GM19467 (cell line): ENCODE measurements around the gene CLCF1.

ENCODE experiments used
- ATAC-seq: cut with Tn5 transposase; IDR thresholded peaks from one replicate; pipeline ENCODE4 v1.9.1; 2021; ENCODE audit warnings: mild to moderate bottlenecking, moderate library complexity; ENCODE audit not compliant: unreplicated experiment

CLCF1 gene

DNA sequence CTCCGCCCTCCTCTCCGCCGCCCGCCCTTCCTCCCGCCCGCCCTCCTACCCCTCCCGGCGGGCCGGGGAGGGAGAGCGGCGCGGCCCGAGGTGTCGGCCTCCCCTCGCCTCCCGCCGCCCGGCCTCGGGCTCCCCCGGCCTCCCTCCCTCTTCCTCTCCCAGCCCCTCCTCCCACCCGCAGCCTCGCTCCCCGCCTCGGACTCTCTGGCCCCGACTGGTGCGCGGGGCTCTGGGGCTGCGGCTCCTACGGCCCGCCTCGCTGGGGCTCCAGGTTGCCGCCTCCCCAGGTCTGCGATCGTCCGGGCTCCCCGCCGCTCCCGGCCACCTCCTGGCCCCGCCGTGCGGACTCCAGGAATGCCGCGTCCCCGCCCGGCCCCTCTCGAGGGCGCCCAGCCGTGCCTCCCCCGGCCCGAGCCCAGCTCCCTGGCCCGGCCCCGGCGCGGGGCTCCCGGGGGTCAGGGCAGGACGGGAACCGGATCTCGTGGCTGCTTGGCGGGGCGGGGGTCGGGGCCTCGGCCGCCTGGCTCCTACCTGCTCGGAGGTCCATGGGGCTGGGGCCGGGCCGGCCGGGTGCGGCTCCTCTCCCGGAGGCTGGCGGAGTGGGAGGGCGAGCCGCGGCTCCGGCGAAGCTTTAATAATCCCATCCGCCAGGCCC lies at the start of gene CLCF1:
TSS of gene CLCF1 (minus strand) at position 606 of the 655 bp plus-strand sequence. CDS start at position 547, 59 bp downstream.
- ATAC-seq = no peak

DNA sequence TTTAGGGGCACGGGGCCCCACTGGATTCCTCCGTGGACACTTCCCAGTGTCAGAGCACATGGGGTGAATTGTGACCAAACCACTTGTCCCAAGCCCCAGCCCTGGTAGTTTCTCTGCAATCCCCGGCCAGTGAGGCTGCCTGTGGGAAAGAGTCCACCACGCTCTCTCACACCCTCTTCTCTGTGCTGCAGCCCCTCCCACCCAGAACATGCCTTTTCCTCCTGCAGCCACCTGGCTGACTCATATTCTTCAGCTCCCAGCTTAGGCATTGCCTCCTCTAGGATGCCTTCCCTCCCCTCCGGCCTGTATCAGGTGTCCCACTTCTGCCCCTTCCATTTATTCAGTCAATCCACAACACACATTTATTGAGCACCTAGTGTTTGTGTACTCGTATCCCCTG lies 49.5 kb upstream of the CLCF1 start:
- no peak for ATAC-seq

DNA sequence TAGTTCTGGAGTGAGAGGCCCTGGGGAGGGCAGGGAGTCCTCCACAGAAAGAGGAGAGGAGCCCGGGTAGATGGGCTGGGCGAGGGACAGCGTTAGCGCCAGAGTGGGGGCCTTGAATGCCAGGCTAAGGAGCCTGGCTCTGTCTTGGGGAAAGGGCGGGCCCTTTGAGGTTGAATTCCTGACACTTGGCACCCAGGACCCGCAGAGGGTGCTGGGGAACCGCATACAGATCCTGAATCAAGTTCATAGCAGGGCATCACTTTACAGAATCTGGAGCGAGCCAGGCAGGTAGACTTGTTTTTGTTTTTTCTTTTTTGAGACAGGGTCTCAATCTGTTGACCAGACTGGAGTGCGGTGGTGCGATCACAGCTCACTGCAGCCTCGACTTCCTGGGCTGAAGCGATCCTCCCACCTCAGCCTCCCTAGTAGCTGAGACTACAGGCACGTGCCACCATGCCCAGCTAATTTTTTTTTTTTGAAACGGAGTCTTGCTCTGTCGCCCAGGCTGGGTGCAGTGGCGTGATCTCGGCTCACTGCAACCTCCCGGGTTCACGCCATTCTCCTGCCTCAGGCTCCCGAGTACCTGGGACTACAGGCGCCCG lies 48.1 kb upstream of the CLCF1 start:
- ATAC-seq = peak; percentile 6

DNA sequence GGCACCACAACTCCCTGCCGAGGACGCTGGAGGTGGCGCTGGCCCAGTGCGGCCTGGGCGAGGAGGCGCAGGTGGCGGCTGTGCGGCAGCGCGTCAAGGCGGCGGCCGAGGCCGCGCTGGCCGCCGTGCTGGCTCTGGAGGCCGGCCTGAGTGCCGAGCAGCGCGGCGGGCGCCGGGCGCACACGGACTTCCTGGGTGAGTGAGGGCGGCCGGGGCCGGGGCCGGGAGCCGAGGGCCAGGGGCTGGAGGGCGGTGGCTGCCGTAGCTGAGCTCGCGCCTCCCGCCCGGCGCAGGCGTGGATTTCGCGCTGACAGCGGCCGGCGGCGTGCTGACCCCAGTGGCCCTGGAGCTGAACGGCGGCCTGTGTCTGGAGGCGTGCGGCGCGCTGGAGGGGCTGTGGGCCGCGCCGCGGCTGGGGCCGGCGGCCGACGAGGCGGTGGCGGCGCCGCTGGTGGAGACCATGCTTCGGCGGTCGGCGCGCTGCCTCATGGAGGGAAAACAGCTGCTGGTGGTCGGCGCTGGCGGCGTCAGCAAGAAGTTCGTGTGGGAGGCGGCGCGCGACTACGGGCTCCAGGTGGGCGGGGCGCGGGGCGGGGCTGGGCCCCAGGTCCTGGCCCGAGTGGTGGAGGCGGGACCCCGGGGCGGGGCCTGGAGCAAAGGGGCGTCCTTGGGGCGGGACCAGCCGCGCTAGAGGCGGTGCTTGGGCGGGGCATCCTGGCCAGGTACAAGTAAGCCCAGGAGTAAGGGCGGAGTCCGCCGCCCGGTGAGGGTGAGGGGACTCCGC lies 47.4 kb upstream of the CLCF1 start:
- ATAC-seq = peak; percentile 82

DNA sequence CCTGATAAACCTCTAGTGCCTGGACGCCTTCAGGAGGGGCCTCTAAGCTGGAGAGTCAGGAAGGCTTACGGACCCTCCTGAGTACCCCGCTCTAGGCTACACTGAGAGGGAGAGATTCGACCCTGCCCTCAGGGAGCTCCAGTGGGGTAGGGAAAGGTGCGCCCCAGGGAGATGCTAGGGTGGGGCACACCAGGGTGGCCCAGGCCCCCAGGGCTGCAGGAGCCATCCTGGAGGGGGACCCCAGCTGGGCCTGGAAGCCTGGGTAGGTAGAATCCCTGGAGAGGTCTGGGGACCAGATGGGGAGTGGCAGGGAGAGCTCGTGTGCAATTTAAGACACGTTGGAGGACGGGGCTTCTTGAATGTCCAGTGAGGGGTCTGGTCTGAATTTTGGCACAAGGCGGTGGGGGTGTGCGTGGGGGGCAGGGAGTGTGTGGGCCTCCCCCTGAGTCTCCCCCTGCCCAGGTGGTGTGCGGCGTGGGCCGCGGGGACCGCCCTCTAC lies 46.8 kb upstream of the CLCF1 start:
- ATAC-seq = no peak

DNA sequence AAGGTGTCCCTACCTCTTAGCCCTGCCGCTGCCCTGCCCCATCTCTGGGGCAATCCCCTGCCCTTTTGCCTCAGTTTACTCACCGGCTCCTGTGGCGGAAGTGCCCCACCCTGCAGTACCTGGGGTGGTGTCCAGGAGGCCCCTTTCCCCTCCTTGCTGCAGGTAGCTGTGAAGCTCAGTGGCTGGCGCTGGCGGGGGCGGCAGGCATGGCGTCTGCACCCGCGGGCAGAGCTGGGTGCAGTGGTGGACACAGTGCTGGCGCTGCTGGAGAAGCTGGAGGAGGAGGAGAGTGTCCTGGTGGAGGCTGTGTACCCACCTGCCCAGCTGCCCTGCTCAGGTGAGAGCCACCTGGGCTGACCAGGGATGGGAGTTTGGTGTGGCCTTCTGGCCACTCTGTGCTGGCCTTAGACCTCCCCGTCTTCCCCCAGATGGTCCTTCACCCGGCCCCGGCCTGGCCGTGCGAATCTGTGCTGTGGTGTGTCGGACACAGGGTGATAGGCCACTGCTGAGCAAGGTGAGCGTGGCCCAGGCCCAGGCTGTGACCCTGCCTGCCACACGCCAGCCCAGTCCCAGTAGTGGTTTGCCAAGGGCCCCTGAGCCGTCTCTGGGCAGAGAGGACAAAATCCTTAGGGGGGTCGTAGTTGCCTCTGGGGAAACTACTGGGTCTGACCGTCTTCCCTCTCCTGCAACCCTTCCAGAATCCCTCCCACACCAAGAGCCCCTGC lies 46.1 kb upstream of the CLCF1 start:
- ATAC-seq = no peak

DNA sequence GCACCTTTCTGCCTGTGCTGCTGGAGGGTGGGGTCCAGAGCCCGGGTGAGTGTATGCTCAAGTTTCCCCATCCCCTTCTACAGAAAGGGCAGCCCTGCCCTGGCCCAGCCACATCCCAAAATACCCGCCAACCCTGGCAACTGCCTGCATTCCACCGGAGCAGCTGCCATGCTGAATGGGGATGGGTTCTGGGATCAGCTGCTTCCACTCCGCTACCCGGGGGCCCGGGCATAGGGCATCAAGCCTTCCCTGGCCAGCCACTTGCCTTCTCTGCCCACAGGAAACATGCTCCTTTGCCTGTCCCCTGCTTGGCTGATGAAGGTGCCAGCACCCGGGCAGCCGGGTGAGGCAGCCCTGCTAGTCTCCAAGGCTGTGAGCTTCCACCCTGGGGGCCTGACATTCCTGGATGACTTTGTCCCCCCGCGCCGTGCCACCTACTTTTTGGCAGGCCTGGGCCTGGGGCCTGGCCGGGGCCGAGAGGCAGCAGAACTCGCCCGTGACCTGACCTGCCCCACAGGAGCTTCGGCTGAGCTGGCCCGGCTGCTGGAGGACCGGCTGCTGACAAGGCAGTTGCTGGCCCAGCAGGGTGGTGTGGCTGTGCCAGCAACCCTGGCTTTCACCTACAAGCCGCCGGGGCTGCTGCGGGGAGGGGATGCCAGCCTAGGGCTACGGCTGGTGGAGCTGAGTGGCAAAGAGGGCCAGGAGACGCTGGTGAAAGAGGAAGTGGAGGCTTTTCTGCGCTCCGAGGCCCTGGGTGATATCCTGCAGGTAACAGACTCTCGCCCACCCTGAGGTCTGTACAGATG lies 45.3 kb upstream of the CLCF1 start:
- no peak for ATAC-seq

DNA sequence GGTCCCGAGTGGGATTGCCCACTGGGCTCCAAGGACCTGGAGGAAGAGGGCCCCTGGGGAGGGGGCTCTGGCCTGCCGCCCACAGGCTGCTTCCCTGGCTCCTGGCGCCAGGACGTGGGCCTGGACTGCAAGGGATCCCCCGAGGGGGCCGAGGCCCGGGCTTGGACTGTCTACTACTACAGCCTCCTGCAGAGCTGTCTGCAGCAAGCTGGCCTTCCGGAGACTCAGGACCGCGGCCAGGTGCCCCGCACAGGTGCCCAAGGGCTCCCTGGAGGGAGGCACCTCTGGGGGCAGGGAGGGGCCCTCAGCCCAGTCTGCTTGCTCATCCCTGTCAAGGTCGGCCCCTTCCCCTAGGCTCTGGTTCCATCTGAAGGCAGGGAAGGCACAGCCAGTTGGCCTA lies 44.0 kb upstream of the CLCF1 start:
- ATAC-seq = no peak

DNA sequence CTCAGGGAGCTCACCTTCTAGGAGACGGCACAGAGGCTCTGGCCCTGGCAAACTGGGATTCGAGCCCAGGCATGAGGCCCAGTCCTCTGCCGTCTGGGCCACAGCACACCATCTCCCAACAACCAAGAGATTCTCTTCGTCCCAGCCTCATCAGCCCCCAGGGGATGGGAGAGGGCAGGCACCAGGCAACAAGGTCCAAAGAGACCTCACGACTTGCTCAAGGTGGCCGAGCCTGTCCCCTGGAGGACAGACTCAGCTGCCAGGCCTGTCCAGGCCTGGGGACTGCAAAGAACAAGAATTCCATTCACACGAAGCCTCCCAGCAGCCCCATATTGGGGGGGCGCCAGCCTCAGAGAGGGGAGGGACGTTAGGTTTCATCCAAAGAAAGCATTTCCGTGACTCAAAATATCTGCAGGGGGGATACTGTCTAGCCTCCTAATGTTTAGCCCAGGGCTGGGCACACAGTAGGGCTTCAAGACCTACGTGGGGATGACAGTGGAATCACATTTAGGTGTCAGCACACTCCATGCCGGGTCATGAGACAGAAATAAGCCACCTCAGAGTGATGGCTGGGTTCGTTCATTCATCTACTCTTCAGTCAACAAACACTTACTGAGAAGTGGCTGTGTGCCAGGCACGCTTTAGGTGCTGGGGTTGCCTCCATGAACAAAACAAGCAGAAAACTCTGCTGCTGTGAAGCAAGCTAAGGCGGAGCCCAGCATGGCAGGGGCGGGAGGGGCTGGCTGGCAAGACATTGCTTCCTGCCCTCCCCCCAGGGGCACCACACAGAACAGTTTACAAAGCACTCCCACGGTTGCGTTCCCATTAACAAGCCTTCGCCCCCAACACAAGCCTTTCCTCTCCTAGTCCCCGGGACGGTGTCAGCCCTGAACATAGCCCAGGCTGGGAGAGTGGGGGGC lies 43.3 kb upstream of the CLCF1 start:
- ATAC-seq = no peak

DNA sequence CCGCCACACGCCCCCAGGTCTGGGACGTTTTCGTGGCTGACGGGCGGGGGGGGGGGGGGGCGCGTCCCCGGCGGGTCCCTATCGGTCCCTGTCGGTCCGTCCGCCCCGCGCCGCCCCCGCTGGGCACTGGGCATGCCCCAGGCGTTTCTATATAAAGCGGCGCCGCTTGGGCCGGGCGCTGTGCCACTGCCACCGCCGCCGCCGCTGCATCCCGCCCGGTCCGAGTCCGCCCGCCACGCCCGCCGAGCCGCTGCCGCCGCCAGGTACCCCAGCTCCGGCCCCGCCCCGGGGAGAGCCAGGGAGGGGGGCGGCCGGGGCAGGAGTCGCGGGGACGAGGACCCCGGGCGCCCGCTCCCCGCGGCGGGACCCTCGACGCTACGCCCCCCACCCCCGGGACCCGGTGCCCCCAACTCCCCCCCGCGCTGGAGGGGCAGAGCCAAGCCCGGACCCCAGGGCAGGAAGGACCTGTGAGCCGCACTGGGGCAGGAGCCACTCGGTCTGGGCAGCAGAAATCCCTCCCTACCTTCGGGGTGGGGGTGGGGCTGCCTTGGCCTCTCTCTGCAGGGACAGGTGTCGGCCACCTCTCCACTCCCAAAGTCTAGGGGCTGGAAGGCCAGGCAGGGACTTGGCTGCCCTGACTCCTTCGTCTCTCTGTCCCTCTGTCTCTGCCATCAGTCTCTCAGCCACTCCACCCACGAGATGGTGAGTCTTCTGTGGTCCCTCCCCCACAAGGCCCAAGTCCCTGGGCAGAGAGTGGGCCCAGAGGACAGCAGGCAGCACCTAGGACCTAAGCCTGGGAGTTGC lies 42.3 kb upstream of the CLCF1 start, which contains the start of gene CARNS1:
TSS of gene CARNS1 (plus strand) at position 178 of the 804 bp plus-strand sequence. CDS start at position 700, 522 bp downstream.
- ATAC-seq = no peak

DNA sequence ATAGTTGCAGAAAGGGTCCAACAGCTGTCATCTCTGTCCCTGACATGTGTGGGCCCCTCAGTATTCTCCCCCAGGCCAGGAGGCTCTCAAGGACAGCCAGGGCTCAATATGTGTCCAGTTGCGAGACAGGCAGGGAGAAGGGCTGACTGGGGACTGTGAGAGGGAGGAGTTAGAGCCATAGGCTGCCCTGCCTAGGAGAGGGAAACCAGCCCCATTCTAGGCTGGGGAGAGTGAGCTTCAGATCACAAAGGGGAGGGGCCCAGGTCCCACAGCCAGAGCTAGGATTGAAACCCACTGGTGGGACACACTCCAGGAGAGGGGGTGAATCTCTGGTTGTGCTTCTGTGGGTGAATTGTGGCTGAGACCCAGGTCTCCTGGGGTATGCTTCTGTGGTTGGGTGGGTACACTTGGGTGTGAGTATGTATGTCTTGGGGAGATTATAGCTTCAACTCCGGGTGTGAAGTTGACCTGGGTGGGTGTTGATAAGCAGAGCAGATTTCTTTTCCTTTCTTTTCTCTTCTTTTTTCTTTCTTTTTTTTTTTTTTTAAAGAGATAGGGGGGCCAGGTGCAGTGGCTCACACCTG lies 40.0 kb upstream of the CLCF1 start:
- ATAC-seq = no peak

DNA sequence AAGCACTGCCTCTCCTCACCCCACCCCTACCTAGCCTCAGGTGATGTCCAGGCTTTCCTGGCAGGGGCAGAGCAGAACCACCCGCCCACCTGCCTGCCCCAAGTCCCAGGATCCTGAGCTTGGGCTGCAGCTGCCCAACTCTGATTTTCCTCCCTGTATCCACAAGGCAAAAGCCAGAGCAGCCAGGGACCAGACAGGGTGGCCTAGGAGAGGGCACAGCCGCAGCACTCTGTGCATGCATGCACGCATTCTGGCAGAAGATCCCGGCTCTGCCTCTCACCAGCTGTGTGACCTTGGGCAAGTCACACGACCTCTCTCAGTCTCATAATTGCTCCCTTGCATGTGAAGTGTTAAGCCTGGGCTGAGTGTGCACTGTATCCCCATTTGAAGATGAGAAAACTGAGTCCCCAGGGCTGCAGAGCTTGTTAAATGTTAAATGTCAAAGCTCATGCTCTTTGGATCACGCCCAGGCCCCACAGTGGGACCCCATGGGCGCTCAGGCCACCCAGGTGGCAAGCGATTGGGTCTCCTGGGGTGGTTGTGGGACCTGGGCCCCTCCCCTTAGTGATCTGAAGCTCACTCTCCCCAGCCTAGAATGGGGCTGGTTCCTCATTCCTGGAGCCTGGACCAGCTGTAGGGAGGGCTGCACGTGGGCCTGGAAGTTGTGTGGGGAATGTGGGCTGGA lies 39.2 kb upstream of the CLCF1 start:
- no peak for ATAC-seq

DNA sequence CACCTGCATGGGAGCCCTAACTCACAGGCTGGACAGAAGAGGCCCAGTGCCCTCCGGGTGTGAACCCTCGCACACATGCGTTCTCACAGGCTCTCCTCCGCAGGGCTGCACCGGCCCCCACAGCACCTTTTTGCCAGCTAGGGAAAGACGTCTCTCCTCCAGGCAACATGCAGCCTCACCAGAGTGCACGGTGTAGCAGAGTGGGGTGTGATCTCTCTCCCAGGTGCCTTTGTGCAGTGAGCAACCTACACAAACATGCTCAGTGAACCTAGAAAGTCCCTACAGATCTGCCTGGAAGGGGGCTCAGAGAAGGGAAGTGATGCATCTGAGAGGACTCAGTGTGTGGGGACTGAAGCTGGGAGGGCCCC lies 38.4 kb upstream of the CLCF1 start:
- ATAC-seq = no peak

DNA sequence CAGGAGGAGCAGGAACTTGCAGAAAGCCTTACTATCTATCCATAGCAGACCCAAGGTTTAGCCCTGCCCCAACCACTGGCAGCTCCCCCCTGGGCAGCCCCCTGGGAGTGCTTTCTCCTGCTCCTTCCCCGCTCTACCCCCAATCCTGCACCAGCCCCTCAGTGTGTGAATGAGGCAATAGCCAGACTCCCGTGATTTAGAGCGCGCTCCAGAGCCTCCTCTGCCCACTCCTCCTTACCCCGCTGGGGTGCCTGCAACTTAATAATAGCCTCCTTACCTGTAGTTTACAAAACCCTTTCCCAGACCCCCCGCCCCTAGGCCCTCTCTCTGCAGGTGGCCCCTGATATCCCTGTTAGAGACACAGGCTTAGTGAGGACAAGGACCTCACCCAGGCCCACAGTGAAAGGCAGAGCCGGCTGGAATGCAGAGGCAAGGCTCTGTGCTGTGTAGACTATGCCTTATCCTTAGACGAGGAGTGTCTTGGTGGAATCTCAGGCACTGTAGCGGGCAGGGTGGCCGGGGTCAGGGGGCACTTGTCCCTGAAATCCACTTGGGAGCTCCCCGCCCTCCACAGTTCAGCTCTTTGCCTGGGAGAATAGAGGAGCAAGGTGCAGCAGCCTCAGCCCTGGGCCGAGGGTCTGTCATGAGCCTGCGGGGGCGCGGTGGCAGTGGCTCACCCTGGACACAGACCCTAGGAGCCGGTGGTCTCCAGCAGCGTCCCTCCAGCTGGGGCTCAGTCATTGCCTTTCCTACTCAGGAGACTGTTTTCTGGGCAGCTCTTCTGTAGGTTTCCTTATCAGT lies 37.8 kb upstream of the CLCF1 start:
- no peak for ATAC-seq

DNA sequence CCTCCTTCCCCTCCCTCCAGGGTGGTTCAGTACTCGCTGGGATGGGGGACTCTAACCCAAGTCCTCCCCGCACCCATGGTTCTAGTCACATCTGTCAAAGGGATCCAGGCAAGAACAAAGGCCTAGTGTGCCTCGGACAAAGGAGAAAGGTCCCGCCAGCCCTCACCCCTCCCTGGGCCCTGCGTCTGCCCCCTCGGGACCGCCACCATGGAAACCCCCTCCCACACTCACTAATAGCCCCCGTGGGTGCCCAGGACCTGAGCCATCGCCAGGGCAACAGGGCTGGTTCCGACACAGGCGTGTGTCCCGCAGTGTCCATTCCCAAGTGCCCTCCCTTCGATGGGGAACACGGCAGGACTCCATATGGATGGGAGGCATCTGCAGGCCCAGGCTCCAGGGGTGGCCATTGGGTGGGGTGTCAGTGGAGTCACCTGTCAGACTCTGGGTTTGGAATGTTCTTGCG lies 37.0 kb upstream of the CLCF1 start:
- ATAC-seq = no peak

DNA sequence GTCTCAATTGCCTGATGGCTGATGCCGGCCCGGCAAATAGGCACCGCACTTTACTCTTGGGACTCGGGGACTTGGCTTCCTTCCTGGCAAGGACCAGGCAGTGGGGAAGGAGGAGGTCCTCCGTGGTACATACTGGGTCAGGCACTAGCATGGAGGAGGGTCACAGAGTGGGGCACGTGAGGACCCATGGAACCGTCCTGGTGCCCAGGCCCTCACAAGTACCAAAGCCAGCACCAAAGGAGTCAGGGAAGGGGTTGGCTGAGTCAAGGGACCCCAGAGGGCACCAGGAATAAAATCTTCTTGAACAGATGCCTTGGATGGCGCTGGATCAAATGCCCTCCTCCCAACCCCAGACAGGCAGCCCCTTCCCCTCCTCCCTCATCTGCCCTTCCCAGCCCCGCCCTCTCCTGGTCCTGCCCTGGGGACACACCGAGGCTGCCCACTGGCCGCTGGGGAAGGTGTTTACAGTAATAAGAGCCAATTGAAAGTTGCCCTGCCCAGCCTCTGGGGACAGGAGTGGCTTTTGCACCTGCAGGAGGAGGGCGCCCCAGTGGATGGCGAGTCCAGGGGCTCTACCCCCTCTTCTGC lies 36.5 kb upstream of the CLCF1 start:
- no peak for ATAC-seq
